CD4-positive, alpha-beta T cell treated with Interleukin-15 for 1 hour (primary cell): ENCODE measurements around the gene ARID5A.

Source experiments
- DNase-seq: peaks from one replicate; pipeline ENCODE4 v3.0.0-alpha.2; 2020

The ARID5A gene

GRCh38 chr2:96507957-96508520 lies 28.5 kb upstream of the ARID5A start:
- peak; percentile 85 for DNase-seq

- DNase-seq = no peak
Observed at GRCh38 chr2:96508521-96509113, 27.9 kb upstream of the ARID5A start.

GRCh38 chr2:96509114-96509846 lies 27.3 kb upstream of the ARID5A start:
- peak; percentile 69 for DNase-seq

DNA sequence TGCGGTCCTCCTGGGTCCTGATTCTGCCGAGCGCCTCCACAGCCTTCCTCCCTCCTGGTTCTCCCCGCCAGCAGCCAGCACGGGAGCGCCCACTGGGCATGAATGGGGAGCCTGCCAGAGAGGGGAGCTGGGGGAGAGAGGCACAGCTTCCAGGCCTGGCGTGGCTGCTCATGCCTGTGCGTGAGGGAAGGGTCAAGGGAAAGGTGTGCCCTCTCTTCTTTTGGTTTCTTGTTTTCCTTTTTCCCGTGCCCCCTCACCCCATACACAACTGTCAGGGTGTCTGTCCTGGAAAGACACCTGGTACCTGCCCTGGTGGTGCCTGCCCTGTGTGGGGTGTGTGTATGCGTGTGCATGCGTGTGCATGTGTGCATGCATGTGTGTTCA lies 26.7 kb upstream of the ARID5A start:
- DNase-seq = no peak

DNA sequence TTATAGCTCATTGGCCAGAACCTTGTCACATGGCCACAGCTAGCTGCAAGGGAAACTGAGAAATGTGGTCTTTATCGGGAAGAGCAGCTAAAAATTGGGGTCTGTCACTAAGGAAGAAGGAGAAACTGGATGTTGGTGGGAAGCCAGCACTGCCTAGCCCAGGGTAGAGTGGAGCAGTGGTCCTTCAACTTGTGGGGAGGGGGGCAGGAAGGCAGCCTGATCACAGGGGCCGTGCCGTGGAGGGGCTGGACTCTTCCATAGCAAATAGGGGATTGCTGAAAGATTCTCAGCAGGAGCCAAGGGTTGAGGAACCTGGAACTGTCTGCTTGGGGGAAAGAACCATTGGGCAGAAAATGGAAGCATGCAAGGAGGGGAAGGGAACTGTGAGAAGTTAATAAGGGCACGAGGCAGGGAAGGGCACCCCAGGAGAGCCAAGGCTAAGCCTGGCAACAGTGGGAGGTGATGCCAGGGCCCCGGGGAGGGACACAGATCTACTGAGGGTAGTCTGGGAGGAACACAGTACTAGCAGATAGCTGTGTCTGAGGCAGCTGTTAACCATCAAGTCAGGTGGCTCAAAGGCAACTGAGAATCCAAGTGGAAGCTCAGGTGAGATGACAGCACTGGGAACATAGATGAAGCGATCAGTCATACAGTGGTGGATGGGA lies 25.5 kb upstream of the ARID5A start:
- DNase-seq = no peak

DNA sequence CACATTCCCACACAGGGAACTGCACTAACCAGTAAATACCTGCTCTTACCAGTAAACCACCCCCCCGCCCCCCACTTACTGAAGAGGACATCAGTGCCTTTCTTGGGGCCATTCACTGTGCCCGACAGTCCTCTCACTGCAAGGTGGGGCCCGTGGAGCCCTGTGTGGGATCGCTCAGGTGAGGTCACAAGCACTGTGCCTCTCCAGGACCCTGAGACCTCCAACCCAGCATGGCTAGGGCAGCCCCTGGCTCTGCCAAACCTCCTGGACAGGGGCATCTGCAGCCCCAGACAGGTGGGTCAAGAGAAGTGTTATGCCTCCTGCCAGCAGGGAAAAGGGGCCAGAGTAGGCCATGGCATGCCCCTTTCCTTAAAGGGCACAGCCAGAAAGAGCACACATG lies 24.7 kb upstream of the ARID5A start:
- DNase-seq = no peak

GRCh38 chr2:96512341-96512740 lies 24.2 kb upstream of the ARID5A start:
- no peak for DNase-seq

DNA sequence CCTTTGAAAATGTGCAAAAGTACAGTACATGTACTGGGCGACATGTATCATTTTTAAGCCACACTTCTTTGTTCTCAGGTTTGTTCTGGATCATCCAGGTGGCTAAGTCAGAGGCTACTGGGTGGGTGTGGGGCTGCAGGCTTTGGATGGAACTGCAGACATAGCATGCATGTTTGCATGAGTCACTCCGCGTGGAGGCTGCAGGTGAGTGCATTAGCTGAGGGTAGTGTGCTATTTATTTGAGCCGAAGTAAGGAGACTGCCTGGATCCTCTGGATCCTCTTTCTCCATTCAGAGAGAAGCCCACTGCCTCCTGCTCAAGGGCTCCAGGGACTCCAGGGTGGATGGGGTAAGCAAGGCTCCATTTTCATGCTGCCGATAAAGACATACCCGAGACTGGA lies 22.0 kb upstream of the ARID5A start:
- DNase-seq = no peak

GRCh38 chr2:96517079-96517478 lies 19.5 kb upstream of the ARID5A start:
- DNase-seq = no peak

GRCh38 chr2:96520231-96520630 lies 16.3 kb upstream of the ARID5A start:
- no peak for DNase-seq

DNA sequence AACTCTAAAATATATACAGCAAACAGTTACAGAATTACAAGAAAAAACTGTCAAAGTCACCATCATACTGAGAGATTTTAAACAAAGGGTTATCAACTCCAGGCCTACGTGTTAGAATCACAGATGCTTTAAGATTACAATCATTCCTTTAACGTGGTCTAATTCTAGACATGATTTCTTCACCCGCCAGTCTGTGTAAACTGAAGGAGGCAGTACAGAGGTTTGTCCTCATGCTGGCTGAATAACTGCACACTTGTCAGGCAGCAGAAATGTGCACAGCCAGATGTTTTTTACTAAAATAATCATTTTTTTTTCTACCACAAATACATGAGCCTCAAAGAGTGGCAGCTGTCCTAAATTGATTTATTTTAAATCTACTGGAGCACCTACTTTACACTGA lies 15.9 kb upstream of the ARID5A start:
- DNase-seq = no peak

DNA sequence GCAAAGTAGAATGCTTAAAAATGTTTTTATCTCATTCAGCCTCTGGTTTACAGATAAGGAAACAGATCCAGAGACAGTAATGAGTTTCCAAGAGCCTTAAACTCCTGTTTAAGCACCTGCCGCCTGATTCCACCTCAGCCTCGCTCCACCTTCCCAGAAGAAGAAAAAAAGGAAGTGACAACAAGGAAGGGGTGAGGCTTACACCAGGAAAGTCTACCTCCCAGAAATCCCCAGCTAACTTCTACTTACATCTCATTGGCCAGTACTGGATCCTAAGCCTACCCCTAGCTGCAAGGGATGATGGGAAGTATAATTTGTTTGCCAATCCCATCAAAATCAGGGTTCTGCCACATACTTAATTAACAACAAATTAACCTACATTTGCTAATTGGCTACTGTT lies 15.3 kb upstream of the ARID5A start:
- no peak for DNase-seq

GRCh38 chr2:96522304-96523203 lies 14.0 kb upstream of the ARID5A start:
- no peak for DNase-seq

GRCh38 chr2:96523659-96524481 lies 12.7 kb upstream of the ARID5A start:
- no peak for DNase-seq

DNA sequence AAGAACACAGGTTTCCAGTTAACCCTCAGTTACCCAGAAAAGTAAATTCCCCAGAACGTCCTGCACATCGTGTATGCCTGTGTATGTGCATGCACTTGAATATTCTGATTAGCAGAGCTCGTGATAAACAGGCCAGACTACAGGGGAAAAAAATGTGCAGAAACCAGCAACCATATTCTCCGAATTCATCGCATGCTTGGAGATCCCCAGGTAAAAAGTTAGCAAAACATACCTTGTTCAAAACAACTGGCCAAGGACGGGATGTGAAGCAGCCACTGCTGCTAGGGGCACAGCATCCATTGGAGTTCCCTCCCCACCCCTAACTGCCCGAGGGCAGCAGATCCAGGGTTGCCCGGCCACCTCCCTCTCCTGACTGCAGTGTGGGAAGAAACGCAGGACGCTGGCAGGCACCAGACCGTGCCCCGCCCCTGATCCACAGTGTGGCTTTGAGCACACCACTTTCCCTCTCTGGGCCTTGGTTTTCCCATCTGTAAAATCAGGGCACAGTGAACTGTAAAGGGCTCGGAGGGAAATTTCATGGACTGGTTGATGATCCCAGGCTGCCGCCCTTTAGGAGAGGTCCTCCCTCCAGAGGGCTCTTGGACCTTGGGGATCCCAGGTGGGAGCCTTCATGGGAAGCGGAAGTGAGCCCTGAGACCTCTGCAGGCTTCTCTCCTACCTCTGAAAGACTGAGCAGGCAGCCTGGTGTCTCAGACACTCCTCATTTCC lies 11.9 kb upstream of the ARID5A start:
- no peak for DNase-seq

DNA sequence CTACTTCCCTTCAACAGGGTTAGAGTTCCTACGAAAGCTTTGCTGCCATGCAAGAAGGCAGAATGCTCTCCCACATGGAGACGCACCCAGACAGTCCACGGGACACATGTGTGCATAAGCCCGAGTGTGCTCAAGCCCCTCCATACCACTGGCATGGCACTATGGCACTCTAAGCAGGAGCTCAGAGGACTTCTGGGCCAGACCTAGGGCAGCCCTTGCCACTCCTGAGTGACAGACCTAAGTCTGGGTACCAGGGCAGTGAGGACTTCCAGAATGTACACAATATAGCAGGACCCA lies 11.4 kb upstream of the ARID5A start:
- no peak for DNase-seq

DNA sequence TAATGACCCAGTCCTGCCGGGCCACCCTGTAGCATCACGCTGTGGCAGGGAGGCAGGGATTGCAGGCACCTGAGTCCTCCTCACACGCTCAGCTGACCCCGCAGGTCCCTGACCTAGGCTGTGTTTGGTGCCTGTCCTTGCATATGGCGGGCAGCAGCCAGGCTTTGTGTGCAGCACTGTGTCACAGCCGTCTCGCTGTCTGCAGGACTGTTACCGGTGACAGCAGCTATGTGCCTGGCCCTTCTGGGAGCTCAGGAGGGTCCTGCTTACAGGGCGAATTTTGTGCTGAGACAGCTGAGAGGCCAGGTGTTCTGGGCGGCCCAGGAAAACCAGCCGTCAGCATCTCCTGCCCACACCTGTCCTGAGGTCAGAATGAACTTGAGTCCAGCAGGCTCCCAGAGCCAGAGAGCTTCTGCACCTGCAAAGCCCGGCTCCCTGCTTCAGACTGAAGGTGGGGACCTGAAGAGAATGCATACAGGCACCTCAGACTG lies 10.4 kb upstream of the ARID5A start:
- no peak for DNase-seq

- DNase-seq = no peak
Observed at GRCh38 chr2:96526615-96527285, 9.8 kb upstream of the ARID5A start.

DNA sequence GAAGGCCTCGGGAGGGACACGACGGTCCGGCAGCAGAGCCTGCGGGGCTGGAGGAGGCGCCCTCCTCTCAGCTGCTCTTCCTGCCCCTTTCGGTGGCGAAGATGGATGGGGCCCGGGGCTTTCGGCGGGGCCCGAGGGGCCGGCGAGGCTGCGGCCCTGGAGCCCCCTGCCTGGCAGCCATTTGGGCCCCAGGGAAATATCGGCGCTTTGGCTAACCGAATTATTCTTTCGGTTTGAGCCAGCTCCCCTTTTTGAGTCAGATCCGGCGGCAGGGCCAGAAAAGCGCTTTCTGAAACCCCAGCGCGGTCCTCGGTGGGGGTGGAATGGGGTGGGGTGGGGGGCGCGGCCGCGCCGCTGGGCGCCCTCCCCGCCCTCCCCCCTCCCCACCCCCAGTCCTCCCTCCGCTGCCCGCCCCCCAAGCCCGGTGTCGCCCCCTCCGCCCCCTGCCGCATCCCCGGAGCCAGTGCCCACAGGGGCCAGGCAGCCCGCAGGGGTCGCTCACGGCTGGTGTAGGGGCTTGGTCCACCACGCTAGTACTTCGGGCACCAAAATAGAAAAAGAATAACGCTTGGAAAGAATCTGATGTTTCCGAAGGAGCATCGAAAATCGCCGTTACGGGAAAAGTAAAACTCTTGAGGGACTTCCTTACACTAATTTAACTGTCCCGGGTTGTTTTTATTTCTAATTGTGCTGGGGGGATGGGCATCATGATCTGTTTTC lies 9.1 kb upstream of the ARID5A start:
- peak; percentile 53 for DNase-seq
